GM12878 (cell line): ENCODE results near the gene CTNNA1. TPM values are rescaled to one million over a fixed set of nuclear protein-coding genes. Genes with fewer than 3 reads are reported as not detected.

Experiments used
- ATAC-seq: fragments of 200-7000 bp; cut with Tn5 transposase; 3 replicates; pipeline ENCODE4 v1.9.1; 2020; ENCODE audit warnings: mild to moderate bottlenecking, moderate library complexity
- BruUV-seq: library from RNA; stranded (reverse); fragments of 400-500 nt; replicated peaks from 2 replicates; lab custom pipeline; 2021; lab: Mats Ljungman, UMichigan
- CTCF ChIA-PET: fragments of 300-600 bp; sonication (Branson Sonifier 250); formaldehyde crosslinking; extraction: SDS; loops from one replicate; lab custom pipeline; 2021; ENCODE audit warnings: inconsistent platforms; lab: Yijun Ruan, JAX
- POLR2A ChIA-PET: fragments of 350-600 bp; formaldehyde crosslinking; extraction: SDS; loops from one replicate; lab custom pipeline; 2021; ENCODE audit warnings: inconsistent platforms; lab: Charles Lee
- RAD21 ChIA-PET: fragments of 300-600 bp; sonication (Branson Sonifier 250); formaldehyde crosslinking; loops from one replicate; lab custom pipeline; 2023; ENCODE audit warnings: antibody characterized with exemption; ENCODE audit not compliant: unreplicated experiment; lab: Charles Lee
- SMC1A ChIA-PET: fragments of 300-600 bp; sonication (Branson Sonifier 250); formaldehyde crosslinking; loops from one replicate; lab custom pipeline; 2023; ENCODE audit not compliant: unreplicated experiment, uncharacterized antibody; lab: Charles Lee
- DNase-seq: peaks from one replicate; pipeline ENCODE4 v3.0.0-alpha.2; 2011; ENCODE audit warnings: low read depth, low spot score
- FAIRE-seq: peaks from 3 replicates; lab custom pipeline; 2011; peaks lifted over from hg19 to GRCh38; lab: Jason Lieb, UNC
- H2AFZ ChIP-seq: 2 replicates; pipeline ENCODE4 v1.6.0; 2011; ENCODE audit warnings: low read depth, low read length, control low read depth; ENCODE audit not compliant: control insufficient read depth
- H3K27ac ChIP-seq: 2 replicates; pipeline ENCODE4 v1.5.1; 2011; ENCODE audit warnings: control low read depth; ENCODE audit not compliant: control insufficient read depth, insufficient read depth
- H3K27me3 ChIP-seq, 2 experiments: replicated peaks in 1 of 2; 2 replicates each; pipeline versions ENCODE4 v1.6.0 to v1.6.1; 2011; ENCODE audit warnings: low read length in 1 of 2; ENCODE audit not compliant: control insufficient read depth in 2 of 2, insufficient read depth in 2 of 2
- H3K36me3 ChIP-seq, 2 experiments: 2 replicates each; pipeline ENCODE4 v1.5.1; 2011; ENCODE audit warnings: low read length in 1 of 2; ENCODE audit not compliant: control insufficient read depth in 2 of 2, insufficient read depth in 2 of 2
- H3K4me1 ChIP-seq: 2 replicates; pipeline ENCODE4 v1.6.1; 2011; ENCODE audit warnings: mild to moderate bottlenecking, low read length, moderate library complexity, mixed read lengths; ENCODE audit not compliant: control insufficient read depth, insufficient read depth
- H3K4me2 ChIP-seq: 2 replicates; pipeline ENCODE4 v1.6.0; 2011; ENCODE audit warnings: control low read depth; ENCODE audit not compliant: control insufficient read depth, insufficient read depth
- H3K4me3 ChIP-seq: fragments of 200-600 bp; sonication (generic); 2 replicates; pipeline ENCODE4 v1.5.1; 2016
- H3K79me2 ChIP-seq: 2 replicates; pipeline ENCODE4 v1.6.0; 2011; ENCODE audit warnings: low read length; ENCODE audit not compliant: control insufficient read depth, insufficient read depth
- H3K9ac ChIP-seq: 2 replicates; pipeline ENCODE4 v1.8.0; 2011; ENCODE audit warnings: low read length, control low read depth, mixed read lengths; ENCODE audit not compliant: control insufficient read depth, insufficient read depth
- H3K9me3 ChIP-seq: replicated peaks from 3 replicates; pipeline ENCODE4 v1.5.1; 2011; ENCODE audit warnings: mild to moderate bottlenecking, low read length; ENCODE audit not compliant: control insufficient read depth, insufficient read depth
- H4K20me1 ChIP-seq: 2 replicates; pipeline ENCODE4 v1.6.0; 2011; ENCODE audit not compliant: control insufficient read depth, insufficient read depth
- ATF3 ChIP-seq: IDR thresholded peaks from 2 replicates; pipeline ENCODE4 v1.6.1; 2011; ENCODE audit warnings: low read depth, mild to moderate bottlenecking, low read length, moderate library complexity, borderline replicate concordance; ENCODE audit errors: extremely low read depth
- BHLHE40 ChIP-seq, 2 experiments: fragments of 450-650 bp in 1 of 2; IDR thresholded peaks; 2 replicates each; pipeline ENCODE4 v1.6.1; 2011 to 2017; ENCODE audit warnings: low read depth in 2 of 2, borderline replicate concordance in 1 of 2, improper control_type of control experiment in 1 of 2, low read length in 1 of 2, mild to moderate bottlenecking in 1 of 2
- CHD2 ChIP-seq: IDR thresholded peaks from 2 replicates; pipeline ENCODE4 v1.6.1; 2011; ENCODE audit warnings: low read depth, low read length, improper control_type of control experiment, borderline replicate concordance
- GABPA ChIP-seq: IDR thresholded peaks from 2 replicates; pipeline ENCODE4 v1.6.1; 2014; ENCODE audit warnings: antibody characterized with exemption, low read depth, mild to moderate bottlenecking, inconsistent platforms
- MEF2B ChIP-seq: fragments of 450-650 bp; IDR thresholded peaks from 2 replicates; pipeline ENCODE4 v1.6.1; 2018; ENCODE audit warnings: mild to moderate bottlenecking, moderate library complexity; ENCODE audit not compliant: partially characterized antibody, poor library complexity, severe bottlenecking
- MTA2 ChIP-seq: fragments of 450-650 bp; IDR thresholded peaks from 2 replicates; pipeline ENCODE4 v1.6.1; 2016; ENCODE audit warnings: low read depth, mild to moderate bottlenecking, moderate library complexity
- PML ChIP-seq: IDR thresholded peaks from 2 replicates; pipeline ENCODE4 v1.6.1; 2012; ENCODE audit warnings: low read length, inconsistent platforms
- RCOR1 ChIP-seq: conservative IDR thresholded peaks from 2 replicates; pipeline ENCODE4 v1.6.1; 2012; ENCODE audit warnings: low read depth, low read length, improper control_type of control experiment
- SRF ChIP-seq, 2 experiments: IDR thresholded peaks; 2 replicates each; pipeline ENCODE4 v1.6.1; 2011; ENCODE audit warnings: low read depth in 2 of 2, low read length in 2 of 2, mild to moderate bottlenecking in 1 of 2, moderate library complexity in 1 of 2
- ZNF274 ChIP-seq: IDR thresholded peaks from one replicate; pipeline ENCODE4 v1.8.0; 2011; ENCODE audit not compliant: insufficient read length, insufficient read depth
- ZNF622 ChIP-seq: fragments of 450-650 bp; IDR thresholded peaks from 2 replicates; pipeline ENCODE4 v1.6.1; 2017; ENCODE audit warnings: mild to moderate bottlenecking, inconsistent platforms
- WGBS: methylation state at CpG from one replicate; pipeline ENCODE4 v1.1.6; 2016; ENCODE audit warnings: low lambda C conversion rate; ENCODE audit not compliant: insufficient replicate concordance, insufficient coverage; ENCODE audit errors: missing lambda C conversion rate; 5-methylcytosine and 5-hydroxymethylcytosine counted together
- in situ Hi-C: fragments of 300-500 bp; cut with MboI; formaldehyde crosslinking; loops from 9 replicates; pipeline ENCODE4 v1.14.3; 2018; ENCODE audit warnings: mixed read lengths
- intact Hi-C: fragments of 100-400 bp; cut with micrococcal nuclease; formaldehyde crosslinking; loops from one replicate; pipeline ENCODE4 v1.14.2; 2022; ENCODE audit not compliant: unreplicated experiment
- polyA plus RNA-seq, 11 experiments: library from polyadenylated mRNA; depleted of rRNA in 4 of 11; unstranded in 6 of 11; stranded (reverse) in 5 of 11; fragments of >200 nt; fragmentation: Nextera tagmentation in 4 of 11; fragmentation: Illumina TruSeq in 1 of 11; extraction: Ambion mirVana in 4 of 11; extraction: Trizol in 1 of 11; gene quantifications; 1 replicate in 1 of 11; 2 replicates in 10 of 11; pipeline versions ENCODE4 v1.2.1 to v1.2.3, GENCODE V29; 2011 to 2016; ENCODE audit warnings: inconsistent platforms in 2 of 11, missing spikeins in 2 of 11, low read depth in 1 of 11
- total RNA-seq, 4 experiments: library from RNA; depleted of rRNA in 3 of 4; stranded (reverse); fragments of >200 nt in 3 of 4; fragmentation: Illumina TruSeq in 1 of 4; extraction: Trizol in 1 of 4; gene quantifications; 2 replicates each; pipeline versions ENCODE4 v1.2.1 to v1.2.3, GENCODE V29; 2013 to 2021
- TF ChIP-seq, protein P1 (sequence below): fragments of 450-650 bp; IDR thresholded peaks from 2 replicates; pipeline ENCODE4 v1.6.1; 2017; ENCODE audit warnings: mild to moderate bottlenecking, low read depth, inconsistent platforms; ENCODE audit not compliant: poor library complexity, severe bottlenecking

The CTNNA1 gene
- total and polyA plus RNA-seq, 10 of the 15 experiments (the other 5 are each of a cell fraction or from before 2014, with no cell fraction given): 32.6 to 104 (median 57.7) TPM

DNA sequence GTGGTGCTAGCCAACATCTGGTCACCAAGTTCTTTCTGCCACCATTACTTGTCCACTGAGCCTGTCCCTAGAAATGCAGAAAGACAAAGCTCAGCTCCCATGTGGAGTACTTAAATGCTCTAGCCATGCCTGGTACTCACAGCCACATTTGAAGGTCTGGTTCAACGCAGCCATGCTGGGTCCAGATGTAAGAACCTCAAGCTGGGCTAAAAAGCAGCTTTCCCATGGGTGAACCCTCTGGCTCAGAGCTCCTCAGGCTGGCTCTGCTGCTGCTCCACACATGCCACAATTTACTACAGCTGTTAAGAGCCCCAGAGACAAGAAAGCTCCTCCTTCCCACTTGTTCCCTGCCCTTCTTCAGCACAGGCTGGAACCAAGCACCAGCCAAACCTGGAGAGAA lies 219.0 kb downstream of the CTNNA1 start:
- in situ Hi-C loops: no loop called here
- POLR2A ChIA-PET: interaction anchor here (0.6 kb wide), 1 partner anchor 295 kb away, joined by 3 read pairs; no protein-coding TSS in a partner anchor
- no peak overlapping the region for H3K27ac ChIP-seq
- no peak for TF ChIP-seq MTA2
- no peak for TF ChIP-seq GABPA
- TF ChIP-seq, all 136 proteins: peak for 0
- BruUV-seq: no TSS peak
- RAD21 ChIA-PET: no interaction called here
- WGBS: 27% methylated on average over 1 of the region's 1 CpG
- no peaks in the 10 kb centered on the region for H3K9me3 ChIP-seq
- no peak overlapping the region for H3K4me3 ChIP-seq
- no peak overlapping the region for H3K4me2 ChIP-seq
- no peak overlapping the region for H3K9ac ChIP-seq
- FAIRE-seq: no peak
- H3K36me3 ChIP-seq: no peaks in the 10 kb centered on the region
- H3K27me3 ChIP-seq: no peaks in the 10 kb centered on the region
- H3K4me1 ChIP-seq: peaks cover 8% of the 10 kb centered on the region
- H4K20me1 ChIP-seq: no peaks in the 10 kb centered on the region
- no peak for DNase-seq
- CTCF ChIA-PET: no interaction called here
- ATAC-seq: no peak
- SMC1A ChIA-PET: no interaction called here
- H2AFZ ChIP-seq: no peak overlapping the region
- H3K79me2 ChIP-seq: no peaks in the 10 kb centered on the region
- intact Hi-C loops: no loop called here

- in situ Hi-C loops: no loop called here
- ATAC-seq: no peak
- TF ChIP-seq CHD2: no peak
- TF ChIP-seq ZNF622: no peak
- no peak for TF ChIP-seq PML
- no peak for TF ChIP-seq MEF2B
- TF ChIP-seq ATF3: no peak
- TF ChIP-seq, protein P1, sequence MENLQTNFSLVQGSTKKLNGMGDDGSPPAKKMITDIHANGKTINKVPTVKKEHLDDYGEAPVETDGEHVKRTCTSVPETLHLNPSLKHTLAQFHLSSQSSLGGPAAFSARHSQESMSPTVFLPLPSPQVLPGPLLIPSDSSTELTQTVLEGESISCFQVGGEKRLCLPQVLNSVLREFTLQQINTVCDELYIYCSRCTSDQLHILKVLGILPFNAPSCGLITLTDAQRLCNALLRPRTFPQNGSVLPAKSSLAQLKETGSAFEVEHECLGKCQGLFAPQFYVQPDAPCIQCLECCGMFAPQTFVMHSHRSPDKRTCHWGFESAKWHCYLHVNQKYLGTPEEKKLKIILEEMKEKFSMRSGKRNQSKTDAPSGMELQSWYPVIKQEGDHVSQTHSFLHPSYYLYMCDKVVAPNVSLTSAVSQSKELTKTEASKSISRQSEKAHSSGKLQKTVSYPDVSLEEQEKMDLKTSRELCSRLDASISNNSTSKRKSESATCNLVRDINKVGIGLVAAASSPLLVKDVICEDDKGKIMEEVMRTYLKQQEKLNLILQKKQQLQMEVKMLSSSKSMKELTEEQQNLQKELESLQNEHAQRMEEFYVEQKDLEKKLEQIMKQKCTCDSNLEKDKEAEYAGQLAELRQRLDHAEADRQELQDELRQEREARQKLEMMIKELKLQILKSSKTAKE: no peak
- TF ChIP-seq RCOR1: no peak
- no peak for TF ChIP-seq ZNF274
- TF ChIP-seq BHLHE40 (IDR thresholded peaks at IDR 0.05; ENCODE audit: borderline replicate concordance in 1 of 2, low read depth in 2 of 2, low read length in 1 of 2): no peak
- no peak for TF ChIP-seq SRF (IDR thresholded peaks at IDR 0.05; ENCODE audit: low read depth in 2 of 2, low read length in 2 of 2)
Measured at GRCh38 chr5:138972836-138973235, 219.6 kb downstream of the CTNNA1 start.

More at GRCh38 chr5:138972836-138973235, 219.6 kb downstream of the CTNNA1 start:
- Histone ChIP-seq H2AFZ (no peak overlapping the region), H3K9ac (no peak overlapping the region), H3K4me1 (peaks cover 8% of the 10 kb centered on the region), H3K36me3 (no peaks in the 10 kb centered on the region), H3K9me3 (no peaks in the 10 kb centered on the region), H3K79me2 (no peaks in the 10 kb centered on the region), H3K27me3 (no peaks in the 10 kb centered on the region), H3K27ac (no peak overlapping the region), H3K4me2 (no peak overlapping the region), H3K4me3 (no peak overlapping the region), H4K20me1 (no peaks in the 10 kb centered on the region)
- CTCF ChIA-PET: no interaction called here
- FAIRE-seq (no peak), DNase-seq (no peak)
- SMC1A ChIA-PET: no interaction called here
- no TSS peak for BruUV-seq
- WGBS: 90% methylated on average over 4 of the region's 4 CpGs
- intact Hi-C loops: no loop called here
- POLR2A ChIA-PET: interaction anchor here (0.6 to 0.7 kb wide), 2 partner anchors 276 to 294 kb away, joined by 3 to 8 read pairs; no protein-coding TSS in a partner anchor
- RAD21 ChIA-PET: no interaction called here
